Measurements from ENCODE around the gene MSRB1. TPM values are rescaled to one million over a fixed set of nuclear protein-coding genes. Genes with fewer than 3 reads are reported as not detected.

MSRB1 gene
- total and polyA plus RNA-seq, 12 donors = 24.6 to 82.2 (median 35.6) TPM

DNA sequence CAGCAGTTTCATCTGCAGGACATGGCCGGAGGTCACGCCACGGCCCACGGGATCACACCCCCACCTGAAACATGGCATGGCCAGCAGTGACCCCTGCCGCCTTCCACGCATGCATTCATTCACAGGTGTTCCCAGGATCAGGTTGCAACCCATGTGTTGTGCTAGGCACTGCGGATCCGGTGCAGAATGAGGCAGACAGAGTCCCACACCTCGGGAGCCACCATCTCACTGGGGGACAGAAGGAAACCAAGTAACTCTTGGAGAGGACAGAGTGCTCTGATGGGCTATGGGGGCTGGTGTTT lies 4.3 kb upstream of the MSRB1 start:
- no peaks in the 10 kb centered on the region for H3K27me3 ChIP-seq
- intact Hi-C loops (cut with DNase I) = no loop called here
- no peak for TF ChIP-seq CTCF (IDR thresholded peaks at IDR 0.05)
- H3K4me1 ChIP-seq = peaks cover 3 to 28% (median 15%) of the 10 kb centered on the region in 9 donors
- ATAC-seq = no peak
- no peaks in the 10 kb centered on the region for H3K9me3 ChIP-seq
- peaks cover 0 to 3% (median 0%) of the 10 kb centered on the region in 9 donors for H3K36me3 ChIP-seq
- peak overlapping the region in 2 of 10 donors; percentile 10 to 26 for H3K27ac ChIP-seq
- DNase-seq = no peak
- 90% methylated on average over 9 of the region's 9 CpGs for WGBS, 2 donors
- no peak overlapping the region for H3K4me3 ChIP-seq

- 79 to 84% methylated on average over 38 of the region's 38 CpGs for WGBS, 2 donors
- no peaks in the 10 kb centered on the region for H3K27me3 ChIP-seq
- H3K36me3 ChIP-seq = peaks cover 0 to 3% (median 0%) of the 10 kb centered on the region in 9 donors
- H3K4me1 ChIP-seq = peaks cover 9 to 33% (median 21%) of the 10 kb centered on the region in 9 donors
- H3K4me3 ChIP-seq = no peak overlapping the region
- H3K27ac ChIP-seq = peak overlapping the region in 2 of 10 donors; percentile 10 to 26
- ATAC-seq (no peak), DNase-seq (no peak)
- TF ChIP-seq CTCF (IDR thresholded peaks at IDR 0.05) = no peak
- H3K9me3 ChIP-seq = no peaks in the 10 kb centered on the region
- intact Hi-C loops (cut with DNase I) = no loop called here
Observed at GRCh38 chr16:1946495-1947368, 3.7 kb upstream of the MSRB1 start.

GRCh38 chr16:1945559-1946391 lies 2.8 kb upstream of the MSRB1 start:
- Histone ChIP-seq H3K27ac (no peak overlapping the region), H3K9me3 (no peaks in the 10 kb centered on the region), H3K36me3 (peaks cover 0 to 6% (median 3%) of the 10 kb centered on the region in 9 donors), H3K27me3 (no peaks in the 10 kb centered on the region), H3K4me1 (peaks cover 11 to 29% (median 20%) of the 10 kb centered on the region in 9 donors), H3K4me3 (no peak overlapping the region)
- intact Hi-C loops (cut with DNase I) = no loop called here
- no peak for TF ChIP-seq CTCF (IDR thresholded peaks at IDR 0.05)
- DNase-seq (no peak), ATAC-seq (no peak)
- 84 to 86% methylated on average over 19 of the region's 19 CpGs for WGBS, 2 donors

DNA sequence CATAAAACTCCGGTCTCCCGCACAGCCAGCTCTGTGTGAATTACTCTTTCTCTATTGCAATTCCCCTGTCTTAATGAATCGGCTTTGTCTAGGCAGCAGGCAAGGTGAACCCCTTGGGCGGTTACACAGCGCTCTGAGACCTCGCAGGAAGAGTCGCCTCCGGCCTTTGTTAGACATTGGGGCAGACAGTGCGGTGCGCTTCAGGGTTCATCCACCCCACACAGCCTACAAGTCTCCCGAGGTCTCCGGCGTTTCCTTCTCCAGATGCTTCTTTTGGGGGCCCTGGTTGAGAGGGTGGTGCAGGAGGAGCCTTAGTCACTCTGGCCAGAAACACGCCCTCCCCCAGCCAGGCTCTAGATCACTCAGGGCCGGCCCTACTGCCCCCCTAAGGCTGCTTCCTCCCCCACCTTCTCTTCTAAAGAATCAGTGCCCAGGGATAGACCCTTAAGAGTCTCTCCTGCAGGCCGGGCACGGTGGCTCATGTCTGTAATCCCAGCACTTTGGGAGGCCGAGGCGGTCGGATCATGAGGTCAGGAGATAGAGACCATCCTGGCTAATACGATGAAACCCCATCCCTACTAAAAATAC lies 1.7 kb upstream of the MSRB1 start:
- no peak for ATAC-seq
- intact Hi-C loops (cut with DNase I) = no loop called here
- WGBS, 2 donors = 92 to 94% methylated on average over 21 of the region's 21 CpGs
- H3K27ac ChIP-seq = no peak overlapping the region
- no peaks in the 10 kb centered on the region for H3K27me3 ChIP-seq
- no peak for TF ChIP-seq CTCF (IDR thresholded peaks at IDR 0.05)
- H3K4me3 ChIP-seq = no peak overlapping the region
- no peaks in the 10 kb centered on the region for H3K9me3 ChIP-seq
- peaks cover 8 to 21% (median 17%) of the 10 kb centered on the region in 9 donors for H3K4me1 ChIP-seq
- DNase-seq = no peak
- peaks cover 0 to 16% (median 13%) of the 10 kb centered on the region in 9 donors for H3K36me3 ChIP-seq
